Measurements from ENCODE around the gene UFC1.

DNA sequence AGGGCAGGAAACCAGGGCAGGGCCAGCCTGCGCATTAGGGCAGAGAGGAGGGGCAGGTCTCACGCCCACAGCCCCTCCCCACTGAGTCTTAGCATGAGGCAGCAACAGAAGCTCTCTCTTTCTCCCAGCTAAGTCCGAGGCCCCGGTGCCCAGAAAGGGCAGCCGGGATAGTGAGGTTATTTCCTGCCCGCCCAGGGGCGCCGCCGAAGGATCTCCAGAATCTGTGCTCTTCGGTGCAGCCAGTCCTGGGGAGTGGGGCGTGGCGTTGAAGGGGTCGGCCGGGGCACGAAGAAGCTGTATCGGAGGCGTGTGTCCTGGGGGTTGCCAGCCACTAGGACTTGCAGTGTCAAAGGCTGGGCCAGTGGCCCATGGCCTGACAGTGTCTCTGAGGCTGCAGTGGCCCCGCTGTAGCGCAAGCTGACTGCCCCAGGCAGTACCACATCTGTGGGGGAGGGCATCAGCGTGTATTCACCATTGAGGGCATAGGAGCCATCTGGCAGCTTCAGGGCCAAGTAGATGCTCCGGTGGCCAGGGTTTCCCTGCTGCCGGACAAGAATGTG lies 37.3 kb downstream of the UFC1 start:
- TF ChIP-seq, protein P1, sequence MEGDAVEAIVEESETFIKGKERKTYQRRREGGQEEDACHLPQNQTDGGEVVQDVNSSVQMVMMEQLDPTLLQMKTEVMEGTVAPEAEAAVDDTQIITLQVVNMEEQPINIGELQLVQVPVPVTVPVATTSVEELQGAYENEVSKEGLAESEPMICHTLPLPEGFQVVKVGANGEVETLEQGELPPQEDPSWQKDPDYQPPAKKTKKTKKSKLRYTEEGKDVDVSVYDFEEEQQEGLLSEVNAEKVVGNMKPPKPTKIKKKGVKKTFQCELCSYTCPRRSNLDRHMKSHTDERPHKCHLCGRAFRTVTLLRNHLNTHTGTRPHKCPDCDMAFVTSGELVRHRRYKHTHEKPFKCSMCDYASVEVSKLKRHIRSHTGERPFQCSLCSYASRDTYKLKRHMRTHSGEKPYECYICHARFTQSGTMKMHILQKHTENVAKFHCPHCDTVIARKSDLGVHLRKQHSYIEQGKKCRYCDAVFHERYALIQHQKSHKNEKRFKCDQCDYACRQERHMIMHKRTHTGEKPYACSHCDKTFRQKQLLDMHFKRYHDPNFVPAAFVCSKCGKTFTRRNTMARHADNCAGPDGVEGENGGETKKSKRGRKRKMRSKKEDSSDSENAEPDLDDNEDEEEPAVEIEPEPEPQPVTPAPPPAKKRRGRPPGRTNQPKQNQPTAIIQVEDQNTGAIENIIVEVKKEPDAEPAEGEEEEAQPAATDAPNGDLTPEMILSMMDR (IDR thresholded peaks at IDR 0.05) = no peak
- TF ChIP-seq POLR2AphosphoS5 (IDR thresholded peaks at IDR 0.05) (no peak), POLR2A (IDR thresholded peaks at IDR 0.05) (no peak)
